ENCODE measurements around the gene ERC1.

DNA sequence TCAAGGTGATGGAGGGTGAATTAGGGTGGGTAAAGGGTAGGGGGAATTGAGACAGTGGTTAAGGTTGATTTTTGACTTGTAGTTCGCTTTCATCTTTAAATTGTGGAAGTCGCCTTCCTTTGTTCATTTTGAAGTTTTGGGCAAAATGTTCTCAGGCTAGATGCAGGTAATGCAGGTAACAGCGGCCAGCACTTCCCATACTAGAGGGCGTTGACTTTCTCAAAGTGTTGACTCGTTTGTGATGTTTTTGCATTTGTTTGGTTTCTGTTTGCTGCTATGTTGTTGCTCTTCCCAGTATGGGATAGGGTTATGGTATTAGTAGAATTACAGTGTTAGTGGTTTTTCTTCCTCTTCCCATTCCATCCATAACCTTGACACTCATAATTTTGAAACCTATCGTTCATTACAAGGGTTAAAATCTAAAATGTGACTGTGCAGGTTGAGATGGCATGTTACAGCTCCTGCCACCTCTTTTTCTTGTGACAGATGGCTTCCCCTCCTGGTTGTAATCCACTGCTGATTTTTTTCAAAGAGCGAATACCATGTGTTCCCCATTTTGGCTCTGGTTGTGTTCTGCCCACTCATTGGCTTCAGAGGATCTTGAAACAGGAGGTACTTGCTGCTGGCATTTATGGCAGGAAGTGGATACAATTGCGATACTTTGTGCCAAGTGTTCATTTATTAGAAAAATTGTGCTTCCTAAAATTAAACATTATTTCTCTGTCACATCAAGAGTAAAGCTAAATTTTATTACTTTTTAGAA, 57.1 kb downstream of the ERC1 start:
- TF ChIP-seq, protein P1, sequence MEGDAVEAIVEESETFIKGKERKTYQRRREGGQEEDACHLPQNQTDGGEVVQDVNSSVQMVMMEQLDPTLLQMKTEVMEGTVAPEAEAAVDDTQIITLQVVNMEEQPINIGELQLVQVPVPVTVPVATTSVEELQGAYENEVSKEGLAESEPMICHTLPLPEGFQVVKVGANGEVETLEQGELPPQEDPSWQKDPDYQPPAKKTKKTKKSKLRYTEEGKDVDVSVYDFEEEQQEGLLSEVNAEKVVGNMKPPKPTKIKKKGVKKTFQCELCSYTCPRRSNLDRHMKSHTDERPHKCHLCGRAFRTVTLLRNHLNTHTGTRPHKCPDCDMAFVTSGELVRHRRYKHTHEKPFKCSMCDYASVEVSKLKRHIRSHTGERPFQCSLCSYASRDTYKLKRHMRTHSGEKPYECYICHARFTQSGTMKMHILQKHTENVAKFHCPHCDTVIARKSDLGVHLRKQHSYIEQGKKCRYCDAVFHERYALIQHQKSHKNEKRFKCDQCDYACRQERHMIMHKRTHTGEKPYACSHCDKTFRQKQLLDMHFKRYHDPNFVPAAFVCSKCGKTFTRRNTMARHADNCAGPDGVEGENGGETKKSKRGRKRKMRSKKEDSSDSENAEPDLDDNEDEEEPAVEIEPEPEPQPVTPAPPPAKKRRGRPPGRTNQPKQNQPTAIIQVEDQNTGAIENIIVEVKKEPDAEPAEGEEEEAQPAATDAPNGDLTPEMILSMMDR (IDR thresholded peaks at IDR 0.05): no peak
- TF ChIP-seq, protein P2, sequence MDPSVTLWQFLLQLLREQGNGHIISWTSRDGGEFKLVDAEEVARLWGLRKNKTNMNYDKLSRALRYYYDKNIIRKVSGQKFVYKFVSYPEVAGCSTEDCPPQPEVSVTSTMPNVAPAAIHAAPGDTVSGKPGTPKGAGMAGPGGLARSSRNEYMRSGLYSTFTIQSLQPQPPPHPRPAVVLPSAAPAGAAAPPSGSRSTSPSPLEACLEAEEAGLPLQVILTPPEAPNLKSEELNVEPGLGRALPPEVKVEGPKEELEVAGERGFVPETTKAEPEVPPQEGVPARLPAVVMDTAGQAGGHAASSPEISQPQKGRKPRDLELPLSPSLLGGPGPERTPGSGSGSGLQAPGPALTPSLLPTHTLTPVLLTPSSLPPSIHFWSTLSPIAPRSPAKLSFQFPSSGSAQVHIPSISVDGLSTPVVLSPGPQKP (IDR thresholded peaks at IDR 0.05; ENCODE audit: low read depth, low read length): no peak
- TF ChIP-seq, protein P3, sequence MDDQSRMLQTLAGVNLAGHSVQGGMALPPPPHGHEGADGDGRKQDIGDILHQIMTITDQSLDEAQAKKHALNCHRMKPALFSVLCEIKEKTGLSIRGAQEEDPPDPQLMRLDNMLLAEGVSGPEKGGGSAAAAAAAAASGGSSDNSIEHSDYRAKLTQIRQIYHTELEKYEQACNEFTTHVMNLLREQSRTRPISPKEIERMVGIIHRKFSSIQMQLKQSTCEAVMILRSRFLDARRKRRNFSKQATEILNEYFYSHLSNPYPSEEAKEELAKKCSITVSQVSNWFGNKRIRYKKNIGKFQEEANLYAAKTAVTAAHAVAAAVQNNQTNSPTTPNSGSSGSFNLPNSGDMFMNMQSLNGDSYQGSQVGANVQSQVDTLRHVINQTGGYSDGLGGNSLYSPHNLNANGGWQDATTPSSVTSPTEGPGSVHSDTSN (IDR thresholded peaks at IDR 0.05): no peak
- no peak for TF ChIP-seq POLR2A (IDR thresholded peaks at IDR 0.05; ENCODE audit: low read length)
